K562 (cell line): ENCODE data around the gene SPON1. TPM values are rescaled to one million over a fixed set of nuclear protein-coding genes. Genes with fewer than 3 reads are reported as not detected.

Source experiments
- ATAC-seq: fragments of 200-7000 bp; cut with Tn5 transposase; 3 replicates; pipeline ENCODE4 v1.9.1; 2020; ENCODE audit warnings: moderate library complexity
- BruUV-seq: library from RNA; stranded (reverse); fragments of 400-500 nt; replicated peaks from 2 replicates; lab custom pipeline; 2021; lab: Mats Ljungman, UMichigan
- CTCF ChIA-PET: fragments of 300-600 bp; formaldehyde crosslinking; extraction: SDS; loops from one replicate; lab custom pipeline; 2021; ENCODE audit warnings: low intra/inter-chr PET ratio; lab: Yijun Ruan, JAX
- POLR2A ChIA-PET: fragments of 300-600, 350-650 bp; sonication (Branson Sonifier 250); formaldehyde crosslinking; extraction: SDS; loops from one replicate; lab custom pipeline; 2021; ENCODE audit warnings: antibody characterized with exemption, inconsistent platforms; lab: Yijun Ruan, JAX
- DNase-seq, 4 experiments: peaks; one replicate each; pipeline versions ENCODE4 v3.0.0 to v3.0.0-alpha.2; 2011 to 2018; ENCODE audit warnings: low spot score in 3 of 4, mixed read lengths in 3 of 4; ENCODE audit errors: extremely low read depth in 1 of 4
- FAIRE-seq: peaks from 2 replicates; lab custom pipeline; 2011; peaks lifted over from hg19 to GRCh38; lab: Jason Lieb, UNC
- H2AFZ ChIP-seq: 2 replicates; pipeline ENCODE4 v1.6.0; 2011; ENCODE audit warnings: low read depth, low read length, control low read depth, inconsistent platforms
- H3K27ac ChIP-seq: fragments of 200-600 bp; 3 replicates; pipeline ENCODE4 v1.8.0; 2011; ENCODE audit warnings: low read depth, mild to moderate bottlenecking, control low read depth, inconsistent platforms, low read length, moderate library complexity, mixed read lengths; ENCODE audit errors: extremely low read depth
- H3K27me3 ChIP-seq, 2 experiments: fragments of 300-600 bp in 1 of 2; 2 replicates in 1 of 2; 3 replicates in 1 of 2; pipeline versions ENCODE4 v1.6.0 to v1.8.0; 2011; ENCODE audit warnings: inconsistent platforms in 2 of 2, low read length in 2 of 2, mild to moderate bottlenecking in 1 of 2, mixed read lengths in 1 of 2, moderate library complexity in 1 of 2; ENCODE audit not compliant: control insufficient read depth in 2 of 2, insufficient read depth in 2 of 2
- H3K36me3 ChIP-seq: fragments of 300-600 bp; 3 replicates; pipeline ENCODE4 v1.8.0; 2011; ENCODE audit warnings: mild to moderate bottlenecking, low read length, inconsistent platforms; ENCODE audit not compliant: control insufficient read depth, insufficient read depth
- H3K4me1 ChIP-seq, 2 experiments: fragments of 200-600 bp in 1 of 2; replicated peaks in 1 of 2; 2 replicates in 1 of 2; 3 replicates in 1 of 2; pipeline versions ENCODE4 v1.5.1 to v1.8.0; 2011; ENCODE audit warnings: inconsistent platforms in 2 of 2, low read length in 2 of 2, mild to moderate bottlenecking in 1 of 2, mixed read lengths in 1 of 2, moderate library complexity in 1 of 2; ENCODE audit not compliant: control insufficient read depth in 2 of 2, insufficient read depth in 2 of 2
- H3K4me2 ChIP-seq: 2 replicates; pipeline ENCODE4 v1.6.1; 2011; ENCODE audit warnings: low read length, control low read depth, inconsistent platforms, mixed read lengths; ENCODE audit not compliant: insufficient read depth
- H3K4me3 ChIP-seq: fragments of 200-600 bp; sonication (generic), shearing (Covaris generic); 2 replicates; pipeline ENCODE4 v1.5.1; 2016; ENCODE audit warnings: control low read depth, inconsistent platforms
- H3K79me2 ChIP-seq: fragments of 200-600 bp; 3 replicates; pipeline ENCODE4 v1.8.0; 2011; ENCODE audit warnings: low read length, inconsistent platforms; ENCODE audit not compliant: control insufficient read depth, insufficient read depth
- H3K9ac ChIP-seq, 2 experiments: 2 replicates each; pipeline versions ENCODE4 v1.6.0 to v1.6.1; 2011; ENCODE audit warnings: low read depth in 2 of 2, low read length in 2 of 2, control low read depth in 1 of 2, inconsistent platforms in 1 of 2, mild to moderate bottlenecking in 1 of 2, mixed read lengths in 1 of 2; ENCODE audit not compliant: insufficient read depth in 1 of 2
- H3K9me1 ChIP-seq: one replicate; pipeline ENCODE4 v1.6.0; 2011; ENCODE audit warnings: inconsistent platforms, mild to moderate bottlenecking, low read length, moderate library complexity; ENCODE audit not compliant: control insufficient read depth, insufficient read depth
- H3K9me3 ChIP-seq: replicated peaks from 2 replicates; pipeline ENCODE4 v1.5.1; 2011; ENCODE audit warnings: low read depth, low read length, inconsistent platforms; ENCODE audit not compliant: control insufficient read depth, insufficient read depth
- H4K20me1 ChIP-seq: replicated peaks from 2 replicates; pipeline ENCODE4 v1.6.1; 2011; ENCODE audit warnings: low read length, inconsistent platforms, mixed read lengths; ENCODE audit not compliant: control insufficient read depth, insufficient read depth
- EHMT2 ChIP-seq: fragments of 450-650 bp; IDR thresholded peaks from 2 replicates; pipeline ENCODE4 v1.6.1; 2018; ENCODE audit warnings: antibody characterized with exemption
- TAF15 ChIP-seq: fragments of 200-400 bp; formaldehyde crosslinking; IDR thresholded peaks from 2 replicates; pipeline ENCODE4 v1.6.1; 2017; ENCODE audit warnings: mild to moderate bottlenecking, low read depth, low read length, moderate library complexity
- XRCC5 ChIP-seq: fragments of 200-400 bp; formaldehyde crosslinking; IDR thresholded peaks from 2 replicates; pipeline ENCODE4 v1.6.1; 2017; ENCODE audit warnings: low read depth, mild to moderate bottlenecking, low read length
- WGBS: fragments of 100-300 bp; shearing (Covaris generic); methylation state at CpG from one replicate; pipeline ENCODE4 v1.1.6; 2016; ENCODE audit warnings: low coverage, mixed read lengths; ENCODE audit not compliant: insufficient coverage; ENCODE audit errors: missing lambda C conversion rate; 5-methylcytosine and 5-hydroxymethylcytosine counted together
- in situ Hi-C: fragments of 300-500 bp; cut with MboI; formaldehyde crosslinking; loops from 4 replicates; pipeline ENCODE4 v1.15.0; 2018; ENCODE audit warnings: inconsistent platforms, mixed read lengths
- intact Hi-C: fragments of 100-400 bp; cut with micrococcal nuclease; formaldehyde crosslinking; loops from 2 replicates; pipeline ENCODE4 v1.14.2; 2022
- polyA plus RNA-seq, 8 experiments: library from polyadenylated mRNA; depleted of rRNA in 4 of 8; stranded (reverse) in 5 of 8; unstranded in 3 of 8; fragments of >200 nt; fragmentation: Nextera tagmentation in 2 of 8; fragmentation: Illumina TruSeq in 1 of 8; extraction: Ambion mirVana in 2 of 8; extraction: Trizol in 1 of 8; gene quantifications; 2 replicates each; pipeline versions ENCODE4 v1.2.1 to v1.2.3, GENCODE V29; 2011 to 2014; ENCODE audit warnings: inconsistent platforms in 1 of 8, missing spikeins in 1 of 8
- total RNA-seq, 7 experiments: library from RNA; depleted of rRNA in 6 of 7; stranded (reverse); fragments of >200 nt in 6 of 7; fragmentation: Illumina TruSeq in 2 of 7; extraction: Trizol in 2 of 7; gene quantifications; 2 replicates each; pipeline versions ENCODE4 v1.2.1 to v1.2.3, GENCODE V29; 2011 to 2021; ENCODE audit warnings: low replicate concordance in 1 of 7

SPON1 gene
- total and polyA plus RNA-seq, 9 of the 15 experiments (the other 6 are each of a cell fraction or from before 2014, with no cell fraction given): 0.04 to 0.06 TPM; not detected in 7

GRCh38 chr11:13939961-13940906, 22.3 kb upstream of the SPON1 start (continued):
- TF ChIP-seq XRCC5: no peak
- TF ChIP-seq, all 486 proteins: peak for 0

DNA sequence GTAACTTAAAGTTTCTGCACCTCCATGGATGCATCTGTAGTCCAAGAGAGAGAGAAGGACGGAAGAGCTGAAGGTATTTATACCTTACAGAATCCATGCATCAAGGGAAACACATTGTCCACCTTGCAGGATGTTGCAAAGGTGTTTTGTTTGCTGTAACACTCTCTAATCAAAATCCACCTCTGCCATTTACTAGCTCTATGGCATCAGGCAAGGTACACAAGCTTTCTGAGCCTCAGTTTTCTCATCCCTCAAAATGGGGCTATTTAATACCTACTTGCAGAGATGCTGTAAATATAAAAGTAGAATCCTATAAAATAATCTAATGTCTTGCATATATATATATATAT, 21.6 kb upstream of the SPON1 start:
- no peaks in the 10 kb centered on the region for H3K9me3 ChIP-seq
- H3K27ac ChIP-seq: no peak overlapping the region
- H3K27me3 ChIP-seq: no peaks in the 10 kb centered on the region; a peak in 1 of 5 replicates
- ChIA-PET CTCF (no interaction called here), POLR2A (interaction anchor here (0.6 to 0.7 kb wide), 2 partner anchors 57 to 166 kb away, joined by 3 read pairs; no protein-coding TSS in a partner anchor)
- in situ Hi-C loops: no loop called here
- DNase-seq (no peak), FAIRE-seq (no peak), ATAC-seq (no peak)
- TF ChIP-seq EHMT2 (no peak), TAF15 (no peak)
- no peak overlapping the region for H3K9ac ChIP-seq
- no peaks in the 10 kb centered on the region; the same call in 1 of the 2 replicates for H4K20me1 ChIP-seq
- no peak overlapping the region for H2AFZ ChIP-seq
- intact Hi-C loops: no loop called here
- no TSS peak for BruUV-seq
- no peaks in the 10 kb centered on the region for H3K9me1 ChIP-seq
- 0% methylated on average over 1 of the region's 1 CpG for WGBS
- no peaks in the 10 kb centered on the region for H3K36me3 ChIP-seq
- no peak overlapping the region for H3K4me2 ChIP-seq
- H3K4me1 ChIP-seq: peaks cover 0 to 2% of the 10 kb centered on the region in 2 experiments; a peak in 1 of 5 replicates
- H3K79me2 ChIP-seq: no peaks in the 10 kb centered on the region
- H3K4me3 ChIP-seq: no peak overlapping the region
